ENCODE data around the gene ENOX1.

GRCh38 chr13:43191546-43191945 is 595.2 kb downstream of the ENOX1 start:
- TF ChIP-seq EZH2 (IDR thresholded peaks at IDR 0.05) = no peak
- TF ChIP-seq POLR2AphosphoS5 (IDR thresholded peaks at IDR 0.05; ENCODE audit: borderline replicate concordance, low read depth, low read length) = no peak

Measured in SK-N-MC (cell line).